Neural cell (in vitro differentiated cells): ENCODE measurements around the gene EBF3.

ENCODE experiments used
- EP300 ChIP-seq: fragments of 450-650 bp; conservative IDR thresholded peaks from 2 replicates; pipeline ENCODE4 v1.6.1; 2014; ENCODE audit warnings: antibody characterized with exemption, mild to moderate bottlenecking, moderate library complexity; ENCODE audit not compliant: poor library complexity, severe bottlenecking
- POLR2AphosphoS5 ChIP-seq: IDR thresholded peaks from 2 replicates; pipeline ENCODE4 v1.6.1; 2012
- TF ChIP-seq, protein P1 (sequence below): fragments of 450-650 bp; IDR thresholded peaks from 2 replicates; pipeline ENCODE4 v1.5.1; 2014; ENCODE audit warnings: antibody characterized with exemption, mild to moderate bottlenecking, moderate library complexity; ENCODE audit not compliant: poor library complexity, severe bottlenecking

DNA sequence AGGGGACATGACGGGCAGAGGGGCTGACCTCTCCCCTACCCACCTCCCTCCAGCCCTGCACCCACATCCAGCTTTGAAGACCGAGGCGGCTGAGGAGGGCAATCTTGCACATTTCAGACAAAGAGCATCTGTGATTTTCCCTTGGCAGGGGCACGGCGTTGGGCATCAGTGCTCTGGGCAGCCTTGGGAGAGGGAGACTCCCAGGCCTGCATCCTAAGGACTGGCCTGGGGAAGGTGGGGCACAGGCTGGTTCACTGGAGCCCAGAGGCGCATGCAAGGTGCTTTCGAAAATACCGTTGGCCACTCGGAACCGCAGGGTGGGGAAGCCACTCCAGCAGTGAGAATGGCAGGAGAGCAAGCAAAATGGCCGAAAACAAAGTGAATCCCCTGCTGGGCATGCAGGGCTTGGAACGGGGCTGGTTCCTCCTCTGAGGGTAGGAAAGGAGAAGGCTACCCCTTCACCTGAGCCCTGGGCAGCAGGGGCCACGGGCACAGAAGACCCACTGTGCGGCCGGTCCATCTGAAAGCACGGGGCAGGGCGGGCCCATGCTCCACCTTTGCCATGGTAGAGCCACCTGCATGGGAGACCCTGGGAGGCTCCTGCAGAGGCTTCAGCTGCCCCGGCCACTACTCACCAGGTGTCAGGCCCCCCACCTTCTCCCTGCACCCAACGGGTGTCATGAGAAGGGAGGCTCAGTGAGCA is 49.8 kb downstream of the EBF3 start:
- TF ChIP-seq, protein P1, sequence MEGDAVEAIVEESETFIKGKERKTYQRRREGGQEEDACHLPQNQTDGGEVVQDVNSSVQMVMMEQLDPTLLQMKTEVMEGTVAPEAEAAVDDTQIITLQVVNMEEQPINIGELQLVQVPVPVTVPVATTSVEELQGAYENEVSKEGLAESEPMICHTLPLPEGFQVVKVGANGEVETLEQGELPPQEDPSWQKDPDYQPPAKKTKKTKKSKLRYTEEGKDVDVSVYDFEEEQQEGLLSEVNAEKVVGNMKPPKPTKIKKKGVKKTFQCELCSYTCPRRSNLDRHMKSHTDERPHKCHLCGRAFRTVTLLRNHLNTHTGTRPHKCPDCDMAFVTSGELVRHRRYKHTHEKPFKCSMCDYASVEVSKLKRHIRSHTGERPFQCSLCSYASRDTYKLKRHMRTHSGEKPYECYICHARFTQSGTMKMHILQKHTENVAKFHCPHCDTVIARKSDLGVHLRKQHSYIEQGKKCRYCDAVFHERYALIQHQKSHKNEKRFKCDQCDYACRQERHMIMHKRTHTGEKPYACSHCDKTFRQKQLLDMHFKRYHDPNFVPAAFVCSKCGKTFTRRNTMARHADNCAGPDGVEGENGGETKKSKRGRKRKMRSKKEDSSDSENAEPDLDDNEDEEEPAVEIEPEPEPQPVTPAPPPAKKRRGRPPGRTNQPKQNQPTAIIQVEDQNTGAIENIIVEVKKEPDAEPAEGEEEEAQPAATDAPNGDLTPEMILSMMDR: no peak
- TF ChIP-seq POLR2AphosphoS5 (no peak), EP300 (no peak)
